Loucy (cell line): Measurements from ENCODE around the gene CCND1.

Experiments used
- H2AFZ ChIP-seq: fragments of 200-600 bp; sonication (generic); 2 replicates; pipeline ENCODE4 v1.6.0; 2016; ENCODE audit warnings: antibody characterized with exemption, mild to moderate bottlenecking, low read length, moderate library complexity
- H3F3A ChIP-seq: fragments of 200-600 bp; 2 replicates; pipeline ENCODE4 v1.6.0; 2016; ENCODE audit warnings: antibody characterized with exemption, low read depth, mild to moderate bottlenecking
- H3K27me3 ChIP-seq: fragments of 200-600 bp; sonication (generic); 2 replicates; pipeline ENCODE4 v1.6.1; 2014; ENCODE audit warnings: low read length, mild to moderate bottlenecking; ENCODE audit not compliant: insufficient read depth, poor library complexity, severe bottlenecking
- H3K36me3 ChIP-seq: fragments of 200-600 bp; sonication (generic); 2 replicates; pipeline ENCODE4 v1.6.1; 2016; ENCODE audit warnings: low read length; ENCODE audit not compliant: insufficient read depth
- H3K4me1 ChIP-seq: fragments of 200-600 bp; sonication (generic); 2 replicates; pipeline ENCODE4 v1.5.1; 2014; ENCODE audit warnings: low read length, mild to moderate bottlenecking; ENCODE audit not compliant: insufficient read depth, poor library complexity, severe bottlenecking
- H3K4me2 ChIP-seq: fragments of 200-600 bp; sonication (generic); 2 replicates; pipeline ENCODE4 v1.6.0; 2014; ENCODE audit warnings: antibody characterized with exemption, low read length, low read depth, mild to moderate bottlenecking; ENCODE audit not compliant: poor library complexity, severe bottlenecking
- H3K4me3 ChIP-seq: fragments of 200-600 bp; sonication (generic); 2 replicates; pipeline ENCODE4 v1.5.1; 2014; ENCODE audit warnings: low read length, mild to moderate bottlenecking, mixed read lengths; ENCODE audit not compliant: poor library complexity, severe bottlenecking
- H3K79me2 ChIP-seq: fragments of 200-600 bp; sonication (generic); 2 replicates; pipeline ENCODE4 v1.6.1; 2014; ENCODE audit warnings: low read length; ENCODE audit not compliant: insufficient read depth
- H3K9ac ChIP-seq: fragments of 200-600 bp; sonication (generic); 2 replicates; pipeline ENCODE4 v1.6.0; 2014; ENCODE audit warnings: mild to moderate bottlenecking, low read depth, low read length, moderate library complexity; ENCODE audit not compliant: poor library complexity, severe bottlenecking
- H3K9me2 ChIP-seq: fragments of 200-600 bp; sonication (generic); replicated peaks from 2 replicates; pipeline ENCODE4 v1.6.1; 2016; ENCODE audit warnings: low read depth, low read length, mixed read lengths
- H3K9me3 ChIP-seq: fragments of 200-600 bp; sonication (generic); 2 replicates; pipeline ENCODE4 v1.6.1; 2014; ENCODE audit warnings: mild to moderate bottlenecking, antibody characterized with exemption, low read length, low read depth; ENCODE audit not compliant: insufficient read depth
- H4K20me1 ChIP-seq: fragments of 200-600 bp; sonication (generic); 2 replicates; pipeline ENCODE4 v1.6.0; 2014; ENCODE audit warnings: antibody characterized with exemption, low read length, mild to moderate bottlenecking; ENCODE audit not compliant: insufficient read depth, poor library complexity, severe bottlenecking
- CTCF ChIP-seq: fragments of 200-600 bp; sonication (generic); conservative IDR thresholded peaks from 2 replicates; pipeline ENCODE4 v1.5.1; 2014; ENCODE audit warnings: mild to moderate bottlenecking, antibody characterized with exemption, low read length
- EZH2phosphoT487 ChIP-seq: fragments of 200-600 bp; IDR thresholded peaks from 2 replicates; pipeline ENCODE4 v1.6.1; 2018; ENCODE audit warnings: antibody characterized with exemption, mild to moderate bottlenecking, moderate library complexity, borderline replicate concordance

Gene CCND1

GRCh38 chr11:69700278-69701140, 59.6 kb downstream of the CCND1 start:
- Histone ChIP-seq H3F3A (no peaks in the 10 kb centered on the region), H3K4me2 (no peak overlapping the region), H2AFZ (no peak overlapping the region), H3K4me1 (peaks cover 4% of the 10 kb centered on the region), H3K9me3 (no peaks in the 10 kb centered on the region), H3K4me3 (no peak overlapping the region), H3K9ac (no peak overlapping the region), H3K36me3 (no peaks in the 10 kb centered on the region), H3K9me2 (no peaks in the 10 kb centered on the region), H3K27me3 (no peaks in the 10 kb centered on the region), H4K20me1 (no peaks in the 10 kb centered on the region), H3K79me2 (no peaks in the 10 kb centered on the region)
- TF ChIP-seq CTCF (no peak), EZH2phosphoT487 (no peak)

GRCh38 chr11:69702239-69702691, 61.3 kb downstream of the CCND1 start:
- Histone ChIP-seq H2AFZ (no peak overlapping the region), H3K9me3 (no peaks in the 10 kb centered on the region), H3F3A (no peaks in the 10 kb centered on the region), H3K4me3 (no peak overlapping the region), H3K36me3 (no peaks in the 10 kb centered on the region), H3K79me2 (no peaks in the 10 kb centered on the region), H3K9me2 (no peaks in the 10 kb centered on the region), H3K9ac (no peak overlapping the region), H3K4me1 (peaks cover 4% of the 10 kb centered on the region), H3K4me2 (peak overlapping the region; percentile 37), H4K20me1 (no peaks in the 10 kb centered on the region), H3K27me3 (no peaks in the 10 kb centered on the region)
- TF ChIP-seq EZH2phosphoT487 (no peak), CTCF (no peak)

- Histone ChIP-seq H4K20me1 (no peaks in the 10 kb centered on the region), H2AFZ (no peak overlapping the region), H3K36me3 (no peaks in the 10 kb centered on the region), H3K79me2 (no peaks in the 10 kb centered on the region), H3K9ac (no peak overlapping the region), H3K27me3 (no peaks in the 10 kb centered on the region), H3K4me2 (peak overlapping the region; percentile 37), H3F3A (no peaks in the 10 kb centered on the region), H3K4me1 (peaks cover 4% of the 10 kb centered on the region), H3K4me3 (no peak overlapping the region), H3K9me2 (no peaks in the 10 kb centered on the region), H3K9me3 (no peaks in the 10 kb centered on the region)
- no peak for TF ChIP-seq EZH2phosphoT487
- no peak for TF ChIP-seq CTCF
Measured at GRCh38 chr11:69702769-69703452, 62.0 kb downstream of the CCND1 start.
